ENCODE measurements around the gene OR2T5. TPM values are rescaled to one million over a fixed set of nuclear protein-coding genes. Genes with fewer than 3 reads are reported as not detected.
"Not testable (repeated sequence)": the region's sequence is repeated elsewhere in the genome, so short reads cannot be mapped to it uniquely, and the experiment has no call there.

Gene OR2T5
- polyA plus RNA-seq, 12 donors = not detected

DNA sequence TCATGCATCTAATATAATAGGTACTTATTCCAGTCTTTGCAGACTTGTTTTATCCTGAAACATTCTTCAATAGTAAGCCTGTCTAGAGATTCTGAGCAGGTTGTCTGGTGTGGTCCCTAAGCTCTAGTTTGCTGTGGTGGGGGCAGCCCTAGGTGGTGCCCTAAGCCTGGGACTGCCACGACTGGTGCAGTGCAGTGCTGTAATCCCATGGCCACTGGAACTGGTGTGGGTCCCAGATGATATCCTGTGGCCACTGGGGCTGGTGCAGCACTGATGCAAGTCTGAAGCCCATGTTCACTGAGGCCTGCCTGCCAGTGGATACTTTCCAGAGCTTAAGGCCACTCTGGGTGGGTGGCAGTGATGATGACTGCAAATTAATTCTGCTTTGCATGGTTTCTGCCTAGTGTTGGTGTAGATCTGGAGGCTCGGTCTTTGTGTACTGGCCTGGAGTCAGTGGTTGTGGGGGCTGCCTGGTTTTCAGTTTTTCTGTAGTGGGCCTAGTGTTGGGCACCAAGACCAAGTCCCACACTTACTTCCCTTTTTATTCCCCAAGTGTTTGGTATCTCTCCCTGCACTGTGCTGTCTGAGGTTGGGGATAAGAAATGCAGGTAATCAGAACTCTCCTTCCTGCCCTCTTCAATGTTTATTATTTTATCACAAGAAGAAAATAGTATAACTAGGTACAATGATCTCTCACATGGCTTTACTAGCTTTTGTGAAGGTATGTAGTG lies 12.1 kb downstream of the OR2T5 start:
- DNase-seq = not testable (repeated sequence)

DNA sequence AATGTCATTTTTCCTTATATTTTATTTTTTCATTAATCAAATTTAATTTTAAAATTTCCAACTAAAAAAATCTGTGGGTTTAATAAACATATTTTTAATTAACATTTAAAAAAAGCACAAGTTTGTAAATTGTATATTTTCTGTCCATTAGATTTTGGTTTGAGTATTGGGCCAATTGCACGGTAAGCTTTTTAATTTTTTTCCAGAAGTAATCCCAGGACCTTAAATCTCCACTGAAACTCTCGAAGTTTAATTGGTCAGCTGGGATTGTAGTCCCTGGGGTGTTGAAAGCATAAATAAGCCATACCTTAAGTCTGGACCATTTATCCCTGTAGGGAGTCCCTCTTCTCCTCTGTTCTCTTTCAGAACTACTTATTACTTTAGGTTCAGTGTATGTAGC lies 19.4 kb downstream of the OR2T5 start, which contains the start of gene OR2G6:
Gene OR2G6, plus strand, starts transcription at position 301 of the 400 bp plus-strand sequence. CDS start 13,574 bp downstream, outside the sequence.
- DNase-seq = not testable (repeated sequence)

DNA sequence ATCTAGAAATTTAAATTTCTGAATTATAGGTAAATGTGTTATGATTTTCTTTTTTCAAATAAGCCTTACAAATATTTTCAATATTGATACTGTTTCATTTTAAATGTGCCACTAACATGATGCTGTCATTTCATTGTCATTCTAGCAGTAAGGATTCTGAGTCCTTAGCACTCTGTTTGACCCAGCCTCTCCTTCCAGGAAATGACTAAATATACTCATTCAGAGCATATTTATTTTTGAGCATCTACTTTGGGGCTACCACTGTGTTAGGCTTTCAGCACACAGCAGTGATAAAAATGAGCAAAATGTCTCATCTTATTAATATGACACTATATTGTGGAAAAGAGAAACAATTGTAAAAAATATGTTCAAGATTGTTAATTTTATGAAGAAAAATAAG lies 21.8 kb downstream of the OR2T5 start:
- DNase-seq = not testable (repeated sequence)

DNA sequence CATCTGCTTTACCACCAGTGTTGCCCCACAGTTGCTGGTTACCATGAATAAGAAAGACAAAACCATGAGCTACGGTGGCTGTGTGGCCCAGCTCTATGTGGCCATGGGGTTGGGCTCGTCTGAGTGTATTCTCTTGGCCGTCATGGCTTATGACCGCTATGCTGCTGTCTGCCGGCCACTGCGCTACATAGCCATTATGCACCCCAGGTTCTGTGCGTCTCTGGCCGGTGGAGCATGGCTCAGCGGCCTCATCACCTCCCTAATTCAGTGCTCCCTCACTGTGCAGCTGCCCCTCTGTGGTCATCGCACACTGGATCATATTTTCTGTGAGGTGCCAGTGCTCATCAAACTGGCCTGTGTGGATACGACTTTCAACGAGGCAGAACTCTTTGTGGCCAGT lies 33.5 kb downstream of the OR2T5 start:
- no peak for DNase-seq

DNA sequence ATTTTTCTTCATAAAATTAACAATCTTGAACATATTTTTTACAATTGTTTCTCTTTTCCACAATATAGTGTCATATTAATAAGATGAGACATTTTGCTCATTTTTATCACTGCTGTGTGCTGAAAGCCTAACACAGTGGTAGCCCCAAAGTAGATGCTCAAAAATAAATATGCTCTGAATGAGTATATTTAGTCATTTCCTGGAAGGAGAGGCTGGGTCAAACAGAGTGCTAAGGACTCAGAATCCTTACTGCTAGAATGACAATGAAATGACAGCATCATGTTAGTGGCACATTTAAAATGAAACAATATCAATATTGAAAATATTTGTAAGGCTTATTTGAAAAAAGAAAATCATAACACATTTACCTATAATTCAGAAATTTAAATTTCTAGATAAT lies 49.1 kb downstream of the OR2T5 start:
- not testable (repeated sequence) for DNase-seq

Other genes starting within 250 kb of the OR2T5 start
- gene OR2T33, start 210.6 kb upstream of the OR2T5 start, polyA plus RNA-seq (ENCODE audit: insufficient read length in 12 of 12) = not detected
- under 1 TPM in 1 of 12 donors, not detected in 11; 0.04 TPM for gene OR2T12, start 185.2 kb upstream of the OR2T5 start, polyA plus RNA-seq (ENCODE audit: insufficient read length in 12 of 12)
- gene OR2M7, start 164.0 kb upstream of the OR2T5 start, polyA plus RNA-seq (ENCODE audit: insufficient read length in 12 of 12) = not detected
- gene OR14C36, start 139.8 kb upstream of the OR2T5 start, polyA plus RNA-seq (ENCODE audit: insufficient read length in 12 of 12) = not detected
- not detected for gene OR2T4, start 126.9 kb upstream of the OR2T5 start, polyA plus RNA-seq (ENCODE audit: insufficient read length in 12 of 12)
- not detected for gene OR2T6, start 112.8 kb upstream of the OR2T5 start, polyA plus RNA-seq (ENCODE audit: insufficient read length in 12 of 12)
- not detected for gene OR2T1, start 85.5 kb upstream of the OR2T5 start, polyA plus RNA-seq (ENCODE audit: insufficient read length in 12 of 12)
- not detected for gene OR2T2, start 43.0 kb upstream of the OR2T5 start, polyA plus RNA-seq (ENCODE audit: insufficient read length in 12 of 12)
- gene OR2T3, start 15.2 kb upstream of the OR2T5 start, polyA plus RNA-seq (ENCODE audit: insufficient read length in 12 of 12) = not detected
- gene OR2G6, start 19.5 kb downstream of the OR2T5 start, polyA plus RNA-seq (ENCODE audit: insufficient read length in 12 of 12) = under 1 TPM in 2 of 12 donors, not detected in 10; 0.03 TPM
- gene OR2T29, start 74.2 kb downstream of the OR2T5 start, polyA plus RNA-seq (ENCODE audit: insufficient read length in 12 of 12) = not detected
- gene OR2T34, start 86.2 kb downstream of the OR2T5 start, polyA plus RNA-seq (ENCODE audit: insufficient read length in 12 of 12) = not detected
- gene OR2T10, start 109.1 kb downstream of the OR2T5 start, polyA plus RNA-seq (ENCODE audit: insufficient read length in 12 of 12) = not detected
- under 1 TPM in 1 of 12 donors, not detected in 11; 0.04 TPM for gene OR2T11, start 146.5 kb downstream of the OR2T5 start, polyA plus RNA-seq (ENCODE audit: insufficient read length in 12 of 12)
- gene OR2T35, start 156.7 kb downstream of the OR2T5 start, polyA plus RNA-seq (ENCODE audit: insufficient read length in 12 of 12) = not detected
- gene OR2T27, start 166.9 kb downstream of the OR2T5 start, polyA plus RNA-seq (ENCODE audit: insufficient read length in 12 of 12) = not detected
- gene OR14I1, start 214.2 kb downstream of the OR2T5 start, polyA plus RNA-seq (ENCODE audit: insufficient read length in 12 of 12) = not detected

All from muscle of arm (tissue), 12 donors.